H1 (cell line): ENCODE measurements around the gene GALNT17. TPM values are rescaled to one million over a fixed set of nuclear protein-coding genes. Genes with fewer than 3 reads are reported as not detected.

ENCODE experiments used
- JUN ChIP-seq: IDR thresholded peaks from 2 replicates; pipeline ENCODE4 v1.6.1; 2011; ENCODE audit warnings: low read depth, mild to moderate bottlenecking, improper control_type of control experiment, low read length
- POU5F1 ChIP-seq: IDR thresholded peaks from 2 replicates; pipeline ENCODE4 v1.6.1; 2011; ENCODE audit warnings: low read depth, mild to moderate bottlenecking, low read length, moderate library complexity
- RFX5 ChIP-seq: IDR thresholded peaks from 2 replicates; pipeline ENCODE4 v1.6.1; 2011; ENCODE audit warnings: low read depth, low read length, improper control_type of control experiment, borderline replicate concordance
- SP1 ChIP-seq: IDR thresholded peaks from 2 replicates; pipeline ENCODE4 v1.6.1; 2011; ENCODE audit warnings: low read depth, low read length
- SRF ChIP-seq: IDR thresholded peaks from 2 replicates; pipeline ENCODE4 v1.6.1; 2011; ENCODE audit warnings: mild to moderate bottlenecking, low read depth, low read length, moderate library complexity
- polyA plus RNA-seq, 7 experiments: library from polyadenylated mRNA; depleted of rRNA in 3 of 7; stranded (reverse) in 5 of 7; unstranded in 2 of 7; fragments of >200 nt in 5 of 7; fragments of 200-250 nt in 2 of 7; gene quantifications; 1 replicate in 5 of 7; 2 replicates in 1 of 7; 4 replicates in 1 of 7; pipeline versions ENCODE4 v1.2.1 to v1.2.3, GENCODE V29; 2011 to 2013; ENCODE audit warnings: missing spikeins in 2 of 7, mixed read lengths in 2 of 7
- total RNA-seq: library from RNA; stranded (reverse); fragmentation: NEBNext Ultra II Directional; extraction: Animal tissue kit (Norgen Biotek cat#: 25700); gene quantifications from 2 replicates; pipeline ENCODE4 v1.2.1, GENCODE V29; 2021

GALNT17 gene
- total and polyA plus RNA-seq, 2 of the 8 experiments (the other 6 are each of a cell fraction or from before 2014, with no cell fraction given) = 37.7 to 47.0 TPM

DNA sequence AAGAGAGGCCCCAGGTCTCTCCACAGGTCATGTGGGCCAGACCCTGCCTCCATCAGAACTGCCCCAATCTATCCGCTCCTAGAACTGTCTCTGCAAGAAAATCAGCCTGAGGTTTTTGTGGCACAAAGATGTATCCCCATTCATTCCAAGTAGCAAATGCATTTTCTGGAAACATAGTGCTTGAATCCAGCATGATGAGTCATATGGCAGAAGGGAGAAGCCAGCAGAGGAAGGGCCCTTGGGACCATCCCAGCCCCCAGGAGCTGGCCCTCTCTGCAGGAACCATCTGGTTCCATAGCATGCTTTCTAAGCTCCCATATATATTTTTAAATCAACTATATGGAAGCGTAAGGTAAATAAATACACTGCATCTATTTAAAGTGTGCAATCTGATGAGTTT, 563.2 kb downstream of the GALNT17 start (continued):
- no peak for TF ChIP-seq SP1
- no peak for TF ChIP-seq JUN
- TF ChIP-seq SRF = no peak
- no peak for TF ChIP-seq RFX5
- no peak for TF ChIP-seq POU5F1
